ENCODE results near the gene STOML2. TPM values are rescaled to one million over a fixed set of nuclear protein-coding genes. Genes with fewer than 3 reads are reported as not detected.

The STOML2 gene
- total and polyA plus RNA-seq, 2 donors from 2014 or later = 81.9 to 150 TPM

DNA sequence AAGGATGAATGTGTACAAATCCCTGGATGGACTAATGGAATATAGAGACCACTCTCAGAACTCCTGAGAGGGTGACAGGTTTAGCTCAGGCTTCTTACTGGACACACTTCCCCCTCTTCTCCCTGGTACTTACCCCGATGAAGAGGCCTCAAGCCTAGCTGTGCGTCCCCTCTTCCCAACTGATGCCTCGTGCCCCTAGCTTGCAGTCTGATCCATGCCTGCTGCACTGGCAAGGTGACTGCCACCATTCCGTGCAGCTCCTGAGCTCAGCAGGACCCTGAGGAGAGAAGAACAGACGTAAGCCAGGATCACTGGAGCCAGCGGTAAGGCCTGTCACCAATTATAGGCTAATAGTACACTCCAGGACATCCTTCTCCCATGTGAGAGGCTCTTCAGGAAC, 5.5 kb upstream of the STOML2 start:
- Histone ChIP-seq H3K27me3 (ENCODE audit: control insufficient read depth, insufficient read depth, low read length) (no peaks in the 10 kb centered on the region), H3K9ac (ENCODE audit: low read length in 3 of 3) (no peak overlapping the region), H3K36me3 (ENCODE audit: control insufficient read depth in 2 of 3, insufficient read depth in 3 of 3, low read length in 3 of 3) (peaks cover 2 to 23% (median 17%) of the 10 kb centered on the region in 3 donors), H3K27ac (ENCODE audit: low read depth in 2 of 2, low read length in 2 of 2) (no peak overlapping the region), H3K4me1 (ENCODE audit: control insufficient read depth in 2 of 3, insufficient read depth in 2 of 3, low read depth in 1 of 3, low read length in 3 of 3) (peaks cover 5 to 28% (median 22%) of the 10 kb centered on the region in 3 donors), H3K9me3 (ENCODE audit: control insufficient read depth in 2 of 3, insufficient read depth in 1 of 3, low read length in 3 of 3) (no peaks in the 10 kb centered on the region), H3K4me3 (ENCODE audit: low read length in 3 of 3) (no peak overlapping the region)
- FAIRE-seq = no peak
- TF ChIP-seq, protein P1, sequence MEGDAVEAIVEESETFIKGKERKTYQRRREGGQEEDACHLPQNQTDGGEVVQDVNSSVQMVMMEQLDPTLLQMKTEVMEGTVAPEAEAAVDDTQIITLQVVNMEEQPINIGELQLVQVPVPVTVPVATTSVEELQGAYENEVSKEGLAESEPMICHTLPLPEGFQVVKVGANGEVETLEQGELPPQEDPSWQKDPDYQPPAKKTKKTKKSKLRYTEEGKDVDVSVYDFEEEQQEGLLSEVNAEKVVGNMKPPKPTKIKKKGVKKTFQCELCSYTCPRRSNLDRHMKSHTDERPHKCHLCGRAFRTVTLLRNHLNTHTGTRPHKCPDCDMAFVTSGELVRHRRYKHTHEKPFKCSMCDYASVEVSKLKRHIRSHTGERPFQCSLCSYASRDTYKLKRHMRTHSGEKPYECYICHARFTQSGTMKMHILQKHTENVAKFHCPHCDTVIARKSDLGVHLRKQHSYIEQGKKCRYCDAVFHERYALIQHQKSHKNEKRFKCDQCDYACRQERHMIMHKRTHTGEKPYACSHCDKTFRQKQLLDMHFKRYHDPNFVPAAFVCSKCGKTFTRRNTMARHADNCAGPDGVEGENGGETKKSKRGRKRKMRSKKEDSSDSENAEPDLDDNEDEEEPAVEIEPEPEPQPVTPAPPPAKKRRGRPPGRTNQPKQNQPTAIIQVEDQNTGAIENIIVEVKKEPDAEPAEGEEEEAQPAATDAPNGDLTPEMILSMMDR (IDR thresholded peaks at IDR 0.05; ENCODE audit: borderline replicate concordance, extremely low read depth, insufficient read depth) = no peak
- intact Hi-C loops (cut with DNase I) = no loop called here
- DNase-seq = no peak

DNA sequence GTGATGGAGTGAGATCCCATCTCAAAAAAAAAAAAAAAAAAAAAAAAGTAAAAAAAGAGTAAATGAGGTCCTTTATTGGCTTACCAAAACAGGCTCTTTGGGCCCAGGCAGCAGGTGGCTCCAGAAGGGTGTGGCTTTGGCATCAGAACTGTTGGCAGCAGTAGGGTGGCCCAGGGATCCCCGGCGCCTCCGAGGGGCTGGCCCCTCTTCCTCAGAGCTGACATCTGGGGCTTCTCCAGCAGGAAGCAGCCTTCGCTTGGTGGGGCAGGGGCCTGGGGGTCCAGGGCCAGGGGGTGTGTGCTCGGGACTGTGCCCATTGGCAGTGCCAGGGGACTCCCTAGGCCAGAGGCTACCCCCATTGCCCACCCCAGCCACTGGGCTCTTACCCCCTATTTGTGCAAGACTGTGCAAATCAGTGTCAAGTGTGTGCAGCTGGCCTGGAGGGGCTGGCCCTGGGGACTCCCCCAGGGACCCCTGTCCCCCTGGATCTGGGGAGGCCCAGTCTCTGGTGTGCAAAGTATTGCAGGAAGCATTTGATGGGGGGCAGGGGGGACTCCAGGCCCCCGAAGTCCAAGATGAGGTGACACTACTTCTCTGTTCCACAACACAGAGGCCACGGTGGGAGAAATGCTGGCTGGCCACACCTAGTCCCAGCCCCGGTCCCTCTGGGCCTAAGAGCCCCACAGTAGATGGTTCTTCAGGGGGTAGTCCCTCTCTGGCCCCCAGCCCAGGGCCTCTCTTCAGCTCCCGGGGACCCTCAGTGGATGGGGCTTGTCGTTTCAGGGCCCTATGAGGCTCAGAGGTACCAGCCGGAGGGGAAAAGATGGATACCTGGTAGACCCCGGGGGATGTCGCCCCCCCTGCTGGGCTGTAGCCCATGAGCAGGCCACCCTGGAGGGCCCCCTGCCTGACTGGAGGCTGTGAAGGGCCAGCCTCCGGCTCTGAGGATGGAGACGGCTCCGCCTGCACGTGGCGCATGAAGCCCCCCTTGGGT, 4.7 kb upstream of the STOML2 start:
- H3K4me3 ChIP-seq (ENCODE audit: low read length in 3 of 3) = no peak overlapping the region
- H3K9ac ChIP-seq (ENCODE audit: low read length in 3 of 3) = no peak overlapping the region
- TF ChIP-seq, protein P1 (IDR thresholded peaks at IDR 0.05; ENCODE audit: borderline replicate concordance, extremely low read depth, insufficient read depth) = no peak
- peaks cover 2 to 23% (median 17%) of the 10 kb centered on the region in 3 donors for H3K36me3 ChIP-seq (ENCODE audit: control insufficient read depth in 2 of 3, insufficient read depth in 3 of 3, low read length in 3 of 3)
- DNase-seq (no peak), FAIRE-seq (no peak)
- H3K27me3 ChIP-seq (ENCODE audit: control insufficient read depth, insufficient read depth, low read length) = no peaks in the 10 kb centered on the region
- no peak overlapping the region for H3K27ac ChIP-seq (ENCODE audit: low read depth in 2 of 2, low read length in 2 of 2)
- H3K4me1 ChIP-seq (ENCODE audit: control insufficient read depth in 2 of 3, insufficient read depth in 2 of 3, low read depth in 1 of 3, low read length in 3 of 3) = peaks cover 7 to 27% (median 25%) of the 10 kb centered on the region in 3 donors
- intact Hi-C loops (cut with DNase I) = no loop called here
- no peaks in the 10 kb centered on the region for H3K9me3 ChIP-seq (ENCODE audit: control insufficient read depth in 2 of 3, insufficient read depth in 1 of 3, low read length in 3 of 3)

- Histone ChIP-seq H3K27me3 (ENCODE audit: control insufficient read depth, insufficient read depth, low read length) (no peaks in the 10 kb centered on the region), H3K9me3 (ENCODE audit: control insufficient read depth in 2 of 3, insufficient read depth in 1 of 3, low read length in 3 of 3) (no peaks in the 10 kb centered on the region), H3K9ac (ENCODE audit: low read length in 3 of 3) (no peak overlapping the region), H3K36me3 (ENCODE audit: control insufficient read depth in 2 of 3, insufficient read depth in 3 of 3, low read length in 3 of 3) (peaks cover 4 to 23% (median 17%) of the 10 kb centered on the region in 3 donors), H3K4me3 (ENCODE audit: low read length in 3 of 3) (no peak overlapping the region), H3K4me1 (ENCODE audit: control insufficient read depth in 2 of 3, insufficient read depth in 2 of 3, low read depth in 1 of 3, low read length in 3 of 3) (peaks cover 13 to 29% (median 26%) of the 10 kb centered on the region in 3 donors), H3K27ac (ENCODE audit: low read depth in 2 of 2, low read length in 2 of 2) (no peak overlapping the region)
- DNase-seq (no peak), FAIRE-seq (no peak)
- intact Hi-C loops (cut with DNase I) = no loop called here
- TF ChIP-seq, protein P1 (IDR thresholded peaks at IDR 0.05; ENCODE audit: borderline replicate concordance, extremely low read depth, insufficient read depth) = no peak
Measured at GRCh38 chr9:35106343-35106730, 3.4 kb upstream of the STOML2 start.
